Left ventricle myocardium inferior (tissue), 1 donor: ENCODE results near the gene AGAP2. TPM values are rescaled to one million over a fixed set of nuclear protein-coding genes. Genes with fewer than 3 reads are reported as not detected.

Source experiments
- DNase-seq: peaks from one replicate; pipeline ENCODE4 v3.0.0-alpha.2; 2020
- H3K27ac ChIP-seq: fragments of 200-600 bp; replicated peaks from 2 replicates; pipeline ENCODE4 v1.8.0; 2021
- H3K27me3 ChIP-seq: fragments of 200-600 bp; 2 replicates; pipeline ENCODE4 v1.8.0; 2021; ENCODE audit warnings: low read depth
- H3K36me3 ChIP-seq: fragments of 200-600 bp; 2 replicates; pipeline ENCODE4 v1.8.0; 2021
- H3K4me1 ChIP-seq: fragments of 200-600 bp; 2 replicates; pipeline ENCODE4 v1.8.0; 2021
- H3K4me3 ChIP-seq: fragments of 200-600 bp; 2 replicates; pipeline ENCODE4 v1.8.0; 2021; ENCODE audit warnings: mild to moderate bottlenecking, moderate library complexity
- H3K9me3 ChIP-seq: fragments of 200-600 bp; replicated peaks from 2 replicates; pipeline ENCODE4 v1.8.0; 2021
- CTCF ChIP-seq: fragments of 200-600 bp; IDR thresholded peaks from 2 replicates; pipeline ENCODE4 v1.8.0; 2021; ENCODE audit warnings: antibody characterized with exemption, mild to moderate bottlenecking, borderline replicate concordance
- intact Hi-C: fragments of 100-400 bp; cut with micrococcal nuclease; formaldehyde crosslinking; loops from one replicate; pipeline ENCODE4 v1.11.0; 2022
- total RNA-seq: library from RNA; stranded (reverse); fragmentation: NEBNext Ultra II Directional; extraction: Animal tissue kit (Norgen Biotek cat#: 25700); gene quantifications from one replicate; pipeline ENCODE4 v1.2.1, GENCODE V29; 2021
- donor health status: DM: no; HTN: yes; CAD: no; lungs with severe emphysema.

AGAP2 gene
- total RNA-seq, 1 donor from 2014 or later = 6.5 TPM

GRCh38 chr12:57700317-57700716 is 38.2 kb downstream of the AGAP2 start:
- intact Hi-C loops = no loop called here
- peaks cover 9% of the 10 kb centered on the region for H3K9me3 ChIP-seq
- H3K36me3 ChIP-seq = peaks cover 66% of the 10 kb centered on the region
- H3K4me1 ChIP-seq = no peaks in the 10 kb centered on the region
- H3K27ac ChIP-seq = no peak overlapping the region
- TF ChIP-seq CTCF = no peak
- no peaks in the 10 kb centered on the region for H3K27me3 ChIP-seq
- no peak for DNase-seq
- no peak overlapping the region for H3K4me3 ChIP-seq

GRCh38 chr12:57698414-57698813 is 40.1 kb downstream of the AGAP2 start:
- Histone ChIP-seq H3K36me3 (peaks cover 47% of the 10 kb centered on the region), H3K27ac (no peak overlapping the region), H3K4me1 (peaks cover 13% of the 10 kb centered on the region), H3K4me3 (no peak overlapping the region), H3K27me3 (no peaks in the 10 kb centered on the region), H3K9me3 (no peaks in the 10 kb centered on the region)
- intact Hi-C loops = no loop called here
- TF ChIP-seq CTCF = no peak
- no peak for DNase-seq

GRCh38 chr12:57697076-57697475 is 41.5 kb downstream of the AGAP2 start:
- H3K36me3 ChIP-seq = peaks cover 34% of the 10 kb centered on the region

GRCh38 chr12:57695770-57696432 is 42.6 kb downstream of the AGAP2 start:
- DNase-seq = no peak
- intact Hi-C loops = no loop called here
- H3K4me1 ChIP-seq = peaks cover 13% of the 10 kb centered on the region
- H3K27ac ChIP-seq = no peak overlapping the region
- no peak for TF ChIP-seq CTCF
- H3K4me3 ChIP-seq = no peak overlapping the region
- H3K27me3 ChIP-seq = no peaks in the 10 kb centered on the region
- H3K36me3 ChIP-seq = peaks cover 26% of the 10 kb centered on the region
- H3K9me3 ChIP-seq = no peaks in the 10 kb centered on the region

More at GRCh38 chr12:57697076-57697475, 41.5 kb downstream of the AGAP2 start:
- no peaks in the 10 kb centered on the region for H3K27me3 ChIP-seq
- no peaks in the 10 kb centered on the region for H3K9me3 ChIP-seq
- DNase-seq = no peak
- intact Hi-C loops = no loop called here
- TF ChIP-seq CTCF = no peak
- H3K27ac ChIP-seq = no peak overlapping the region
- H3K4me1 ChIP-seq = peaks cover 13% of the 10 kb centered on the region
- no peak overlapping the region for H3K4me3 ChIP-seq

GRCh38 chr12:57694459-57695019 is 44.0 kb downstream of the AGAP2 start:
- no peak for DNase-seq
- intact Hi-C loops = no loop called here

More at GRCh38 chr12:57694459-57695019, 44.0 kb downstream of the AGAP2 start:
- H3K36me3 ChIP-seq = peaks cover 26% of the 10 kb centered on the region
- TF ChIP-seq CTCF = no peak
- H3K9me3 ChIP-seq = no peaks in the 10 kb centered on the region
- peak overlapping the region; percentile 86 for H3K27ac ChIP-seq
- H3K27me3 ChIP-seq = no peaks in the 10 kb centered on the region
- H3K4me3 ChIP-seq = peak overlapping the region; percentile 92
- H3K4me1 ChIP-seq = peaks cover 13% of the 10 kb centered on the region
